A673 (cell line): Measurements from ENCODE around the gene ATP10B. TPM values are rescaled to one million over a fixed set of nuclear protein-coding genes. Genes with fewer than 3 reads are reported as not detected.

Experiments used
- BruUV-seq: library from RNA; stranded (reverse); fragments of 400-500 nt; replicated peaks from 2 replicates; lab custom pipeline; 2021; lab: Mats Ljungman, UMichigan
- CTCF ChIA-PET: fragments of 300-600 bp; sonication (Branson Sonifier 250); formaldehyde crosslinking; loops from one replicate; lab custom pipeline; 2022; ENCODE audit warnings: antibody characterized with exemption; lab: Charles Lee
- POLR2A ChIA-PET: fragments of 300-600 bp; sonication (Branson Sonifier 250); formaldehyde crosslinking; loops from one replicate; lab custom pipeline; 2022; ENCODE audit warnings: antibody characterized with exemption; ENCODE audit not compliant: low non-redundant PET; lab: Charles Lee
- DNase-seq: peaks from one replicate; pipeline ENCODE4 v3.0.0-alpha.2; 2015; ENCODE audit warnings: low spot score
- H3K27ac ChIP-seq: fragments of 200-600 bp; sonication (generic); 2 replicates; pipeline ENCODE4 v1.5.1; 2016; ENCODE audit warnings: mixed run types, low read depth, mild to moderate bottlenecking, mixed read lengths, antibody characterized with exemption, low read length; ENCODE audit not compliant: poor library complexity, severe bottlenecking
- H3K27me3 ChIP-seq: fragments of 200-600 bp; sonication (generic); replicated peaks from 2 replicates; pipeline ENCODE4 v1.6.1; 2017; ENCODE audit warnings: mixed run types, low read depth, mild to moderate bottlenecking, mixed read lengths, antibody characterized with exemption, low read length; ENCODE audit not compliant: insufficient read depth, poor library complexity
- H3K36me3 ChIP-seq: fragments of 200-600 bp; sonication (generic); 2 replicates; pipeline ENCODE4 v1.6.1; 2016; ENCODE audit warnings: mixed run types, mild to moderate bottlenecking, mixed read lengths, antibody characterized with exemption, low read length; ENCODE audit not compliant: insufficient read depth, poor library complexity, severe bottlenecking
- H3K4me1 ChIP-seq: fragments of 200-600 bp; sonication (generic); 2 replicates; pipeline ENCODE4 v1.6.1; 2017; ENCODE audit warnings: mixed run types, mild to moderate bottlenecking, mixed read lengths, antibody characterized with exemption, low read length; ENCODE audit not compliant: insufficient read depth, poor library complexity, severe bottlenecking
- H3K4me3 ChIP-seq: fragments of 200-600 bp; sonication (generic); 2 replicates; pipeline ENCODE4 v1.5.1; 2016; ENCODE audit warnings: low read depth, mixed run types, mild to moderate bottlenecking, mixed read lengths, low read length; ENCODE audit not compliant: poor library complexity, severe bottlenecking
- H3K9me3 ChIP-seq: fragments of 200-600 bp; sonication (generic); 2 replicates; pipeline ENCODE4 v1.6.1; 2016; ENCODE audit warnings: mixed run types, low read depth, mild to moderate bottlenecking, mixed read lengths, antibody characterized with exemption, low read length; ENCODE audit not compliant: poor library complexity, severe bottlenecking
- EZH2 ChIP-seq: fragments of 200-600 bp; sonication (generic); IDR thresholded peaks from 2 replicates; pipeline ENCODE4 v1.6.1; 2017; ENCODE audit warnings: borderline replicate concordance, low read depth, mild to moderate bottlenecking, mixed read lengths, antibody characterized with exemption, low read length; ENCODE audit not compliant: poor library complexity, severe bottlenecking
- intact Hi-C: fragments of 100-400 bp; cut with micrococcal nuclease; formaldehyde crosslinking; loops from one replicate; pipeline ENCODE4 v1.10.0; 2022; ENCODE audit not compliant: unreplicated experiment
- total RNA-seq: library from RNA; stranded (reverse); gene quantifications from 2 replicates; pipeline ENCODE4 v1.2.3, GENCODE V29; 2021
- TF ChIP-seq, protein P1 (sequence below): fragments of 300-800, 200-600 bp; sonication (generic); conservative IDR thresholded peaks from 2 replicates; pipeline ENCODE4 v1.5.1; 2017; ENCODE audit warnings: low read depth, mild to moderate bottlenecking, antibody characterized with exemption, low read length, moderate library complexity, mixed read lengths

The ATP10B gene
- total RNA-seq, 1 experiment from 2014 or later = not detected

DNA sequence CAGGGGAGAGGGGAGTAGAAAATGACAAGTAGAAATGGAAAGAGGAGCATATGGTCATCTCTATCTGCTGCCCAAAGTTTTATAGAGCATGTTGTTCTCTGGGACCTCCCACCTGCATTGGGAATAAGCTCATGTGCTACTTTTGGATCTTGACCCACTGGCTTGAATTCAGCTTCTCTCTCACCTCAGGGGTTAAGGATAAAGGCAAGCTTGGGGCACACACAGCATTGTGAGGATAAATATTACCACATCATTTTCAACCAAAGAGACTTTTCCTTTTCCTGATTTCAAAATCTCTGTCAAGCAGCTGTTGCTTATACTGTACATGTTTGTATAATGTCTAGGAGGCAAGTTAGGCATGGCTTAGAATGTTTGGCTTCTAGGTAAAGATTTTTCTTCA, 16.6 kb downstream of the ATP10B start:
- Histone ChIP-seq H3K4me3 (no peak overlapping the region), H3K4me1 (no peaks in the 10 kb centered on the region), H3K9me3 (no peaks in the 10 kb centered on the region), H3K27me3 (no peaks in the 10 kb centered on the region), H3K27ac (no peak overlapping the region), H3K36me3 (no peaks in the 10 kb centered on the region)
- no TSS peak for BruUV-seq
- ChIA-PET CTCF (no interaction called here), POLR2A (no interaction called here)
- no peak for DNase-seq
- intact Hi-C loops = no loop called here
- TF ChIP-seq, protein P1, sequence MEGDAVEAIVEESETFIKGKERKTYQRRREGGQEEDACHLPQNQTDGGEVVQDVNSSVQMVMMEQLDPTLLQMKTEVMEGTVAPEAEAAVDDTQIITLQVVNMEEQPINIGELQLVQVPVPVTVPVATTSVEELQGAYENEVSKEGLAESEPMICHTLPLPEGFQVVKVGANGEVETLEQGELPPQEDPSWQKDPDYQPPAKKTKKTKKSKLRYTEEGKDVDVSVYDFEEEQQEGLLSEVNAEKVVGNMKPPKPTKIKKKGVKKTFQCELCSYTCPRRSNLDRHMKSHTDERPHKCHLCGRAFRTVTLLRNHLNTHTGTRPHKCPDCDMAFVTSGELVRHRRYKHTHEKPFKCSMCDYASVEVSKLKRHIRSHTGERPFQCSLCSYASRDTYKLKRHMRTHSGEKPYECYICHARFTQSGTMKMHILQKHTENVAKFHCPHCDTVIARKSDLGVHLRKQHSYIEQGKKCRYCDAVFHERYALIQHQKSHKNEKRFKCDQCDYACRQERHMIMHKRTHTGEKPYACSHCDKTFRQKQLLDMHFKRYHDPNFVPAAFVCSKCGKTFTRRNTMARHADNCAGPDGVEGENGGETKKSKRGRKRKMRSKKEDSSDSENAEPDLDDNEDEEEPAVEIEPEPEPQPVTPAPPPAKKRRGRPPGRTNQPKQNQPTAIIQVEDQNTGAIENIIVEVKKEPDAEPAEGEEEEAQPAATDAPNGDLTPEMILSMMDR = no peak
- no peak for TF ChIP-seq EZH2

DNA sequence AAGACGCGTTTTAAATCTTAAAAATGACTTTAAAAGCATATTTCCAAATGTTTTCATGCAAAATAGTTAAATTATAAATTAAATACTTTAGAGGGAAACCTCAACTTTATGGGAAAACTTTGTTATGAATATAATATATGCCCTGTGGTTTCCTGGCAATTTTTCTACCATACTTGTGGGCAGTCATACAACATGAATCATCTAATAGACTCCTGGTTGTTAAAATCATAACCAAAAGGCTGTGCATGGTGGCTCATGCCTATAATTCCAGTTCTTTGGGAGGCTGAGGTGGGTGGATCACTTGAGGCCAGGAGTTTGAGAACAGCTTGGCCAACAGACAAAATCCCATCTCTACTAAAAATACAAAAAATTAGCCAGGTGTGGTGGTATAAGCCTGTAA, 18.2 kb downstream of the ATP10B start:
- no peaks in the 10 kb centered on the region for H3K27me3 ChIP-seq
- DNase-seq = no peak
- no peak overlapping the region for H3K4me3 ChIP-seq
- intact Hi-C loops = no loop called here
- H3K4me1 ChIP-seq = no peaks in the 10 kb centered on the region
- TF ChIP-seq, protein P1 = no peak
- TF ChIP-seq EZH2 = no peak
- CTCF ChIA-PET = no interaction called here
- no peaks in the 10 kb centered on the region for H3K9me3 ChIP-seq
- no peak overlapping the region for H3K27ac ChIP-seq
- POLR2A ChIA-PET = no interaction called here
- no peaks in the 10 kb centered on the region for H3K36me3 ChIP-seq
- no TSS peak for BruUV-seq

DNA sequence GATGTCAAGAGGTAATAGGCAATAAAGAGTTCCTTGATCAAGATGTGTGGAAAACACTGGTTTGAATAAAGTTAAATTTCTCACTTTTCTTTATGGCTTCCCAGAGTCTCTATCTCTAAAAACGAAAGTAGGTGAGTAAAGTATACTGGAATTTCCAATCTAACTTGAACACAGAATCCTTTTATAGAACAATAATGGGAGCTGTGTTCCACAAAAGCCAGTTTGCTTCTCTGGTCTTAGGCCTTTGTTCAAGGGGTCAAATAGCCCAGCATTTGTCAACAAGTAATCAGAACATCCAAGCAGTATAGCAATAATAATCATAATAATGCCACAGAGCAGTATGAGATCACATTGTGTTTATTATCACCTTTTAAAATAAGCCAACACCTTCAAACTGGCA, 20.2 kb downstream of the ATP10B start:
- no peak for DNase-seq
- no peak overlapping the region for H3K27ac ChIP-seq
- H3K27me3 ChIP-seq = no peaks in the 10 kb centered on the region
- intact Hi-C loops = no loop called here
- H3K4me1 ChIP-seq = no peaks in the 10 kb centered on the region
- BruUV-seq = no TSS peak
- no peak overlapping the region for H3K4me3 ChIP-seq
- POLR2A ChIA-PET = no interaction called here
- H3K9me3 ChIP-seq = no peaks in the 10 kb centered on the region
- TF ChIP-seq, protein P1 = no peak
- TF ChIP-seq EZH2 = no peak
- H3K36me3 ChIP-seq = no peaks in the 10 kb centered on the region
- CTCF ChIA-PET = no interaction called here
